Spleen (tissue), 11 donors: ENCODE measurements around the gene HLA-DMB. TPM values are rescaled to one million over a fixed set of nuclear protein-coding genes. Genes with fewer than 3 reads are reported as not detected.
A peak's percentile ranks its signal among the peaks of the same experiment; 100 is the strongest.

Source experiments
- DNase-seq: peaks from one replicate; pipeline ENCODE4 v3.0.0-alpha.2; 2020
- H3K27ac ChIP-seq, 8 donors: fragments of 200-600 bp; sonication (generic) in 7 of 8; 1 replicate in 4 of 8; 2 replicates in 4 of 8; pipeline versions ENCODE4 v1.5.0 to v1.8.0; 2016 to 2021; ENCODE audit warnings: inconsistent platforms in 4 of 8, mild to moderate bottlenecking in 4 of 8, moderate library complexity in 1 of 8
- H3K27me3 ChIP-seq, 7 donors: fragments of 200-600 bp; sonication (generic) in 6 of 7; replicated peaks in 1 of 7; 1 replicate in 4 of 7; 2 replicates in 3 of 7; pipeline versions ENCODE4 v1.5.0 to v1.8.0; 2016 to 2021; ENCODE audit warnings: inconsistent platforms in 3 of 7, mild to moderate bottlenecking in 1 of 7
- H3K36me3 ChIP-seq, 6 donors: fragments of 200-600 bp; sonication (generic) in 5 of 6; 1 replicate in 4 of 6; 2 replicates in 2 of 6; pipeline versions ENCODE4 v1.5.0 to v1.8.0; 2016 to 2021; ENCODE audit warnings: inconsistent platforms in 2 of 6
- H3K4me1 ChIP-seq, 6 donors: fragments of 200-600 bp; sonication (generic) in 5 of 6; 1 replicate in 3 of 6; 2 replicates in 3 of 6; pipeline versions ENCODE4 v1.5.0 to v1.8.0; 2016 to 2021; ENCODE audit warnings: inconsistent platforms in 3 of 6
- H3K4me3 ChIP-seq, 8 donors: fragments of 200-600 bp; sonication (generic) in 7 of 8; 1 replicate in 4 of 8; 2 replicates in 4 of 8; pipeline versions ENCODE4 v1.5.0 to v1.8.0; 2016 to 2021; ENCODE audit warnings: inconsistent platforms in 4 of 8, mild to moderate bottlenecking in 4 of 8, moderate library complexity in 2 of 8
- H3K9me3 ChIP-seq, 8 donors: fragments of 200-600 bp; sonication (generic) in 7 of 8; 1 replicate in 4 of 8; 2 replicates in 4 of 8; pipeline versions ENCODE4 v1.5.0 to v1.8.0; 2016 to 2021; ENCODE audit warnings: inconsistent platforms in 4 of 8
- POLR2A ChIP-seq, 3 donors: fragments of 450-650 bp; IDR thresholded peaks; one replicate each; pipeline ENCODE4 v1.5.1; 2017; ENCODE audit warnings: antibody characterized with exemption in 3 of 3, mild to moderate bottlenecking in 1 of 3
- POLR2AphosphoS5 ChIP-seq, 3 donors: sonication (generic); formaldehyde crosslinking; IDR thresholded peaks; one replicate each; pipeline ENCODE4 v1.5.1; 2017; ENCODE audit warnings: antibody characterized with exemption in 3 of 3
- WGBS, 5 donors: extraction: QIAGEN DNeasy Blood & Tissue Kit in 3 of 5; methylation state at CpG; one replicate each; pipeline versions ENCODE4 v1.1.5 to v1.1.7; 2013 to 2018; 5-methylcytosine and 5-hydroxymethylcytosine counted together
- intact Hi-C: fragments of 100-400 bp; cut with DNase I; formaldehyde crosslinking; loops from one replicate; pipeline ENCODE4 v1.15.0; 2023; ENCODE audit warnings: low total_unique reads
- polyA plus RNA-seq, 3 donors: library from polyadenylated mRNA; stranded (reverse); fragments of 200-250 nt; gene quantifications; one replicate each; pipeline ENCODE4 v1.2.1, GENCODE V29; 2013
- total RNA-seq, 7 donors: library from RNA; depleted of rRNA in 3 of 7; stranded (reverse); fragments of >200 nt in 3 of 7; fragmentation: NEBNext Ultra II Directional in 4 of 7; extraction: Animal tissue kit (Norgen Biotek cat#: 25700) in 4 of 7; gene quantifications; one replicate each; pipeline versions ENCODE4 v1.1.0 to v1.2.1, GENCODE V29; 2016 to 2021
- TF ChIP-seq, protein P1 (sequence below), 11 experiments: fragments of 200-600 bp in 7 of 11; fragments of 450-650 bp in 4 of 11; sonication (generic) in 4 of 11; IDR thresholded peaks in 8 of 11; conservative IDR thresholded peaks in 3 of 11; 1 replicate in 7 of 11; 2 replicates in 4 of 11; pipeline versions ENCODE4 v1.4.0 to v1.8.0; 2016 to 2021; ENCODE audit warnings: antibody characterized with exemption in 11 of 11, inconsistent platforms in 4 of 11, mild to moderate bottlenecking in 1 of 11
- donor health status: healthy with polysubstance abuse.
- donor health status: DM: no; HTN: no; CAD: no; lungs with moderate emphysema.
- donor health status: DM: no; HTN: no; CAD: no.
- donor health status: Bipolar disorder and iron deficiency.
- donor health status: healthy.
- donor health status: DM: no; HTN: no; CAD: no.
- donor health status: DM: yes; HTN: yes; CAD: no.

HLA-DMB gene
- total and polyA plus RNA-seq, 10 donors = 124 to 226 (median 155) TPM

GRCh38 chr6:32895006-32895345 lies 45.9 kb downstream of the HLA-DMB start:
- Histone ChIP-seq H3K36me3 (no peaks in the 10 kb centered on the region), H3K4me1 (peaks cover 8 to 66% (median 41%) of the 10 kb centered on the region in 6 donors), H3K4me3 (peak overlapping the region; percentile 65 to 90 (median 80)), H3K27ac (peak overlapping the region; percentile 71 to 96 (median 94)), H3K9me3 (no peaks in the 10 kb centered on the region), H3K27me3 (no peaks in the 10 kb centered on the region)
- intact Hi-C loops = loop anchor here (10.0 kb wide), 1 partner anchor 50 kb away; the partner anchor contains the start of gene HLA-DMB
- DNase-seq = no peak
- TF ChIP-seq, protein P1, sequence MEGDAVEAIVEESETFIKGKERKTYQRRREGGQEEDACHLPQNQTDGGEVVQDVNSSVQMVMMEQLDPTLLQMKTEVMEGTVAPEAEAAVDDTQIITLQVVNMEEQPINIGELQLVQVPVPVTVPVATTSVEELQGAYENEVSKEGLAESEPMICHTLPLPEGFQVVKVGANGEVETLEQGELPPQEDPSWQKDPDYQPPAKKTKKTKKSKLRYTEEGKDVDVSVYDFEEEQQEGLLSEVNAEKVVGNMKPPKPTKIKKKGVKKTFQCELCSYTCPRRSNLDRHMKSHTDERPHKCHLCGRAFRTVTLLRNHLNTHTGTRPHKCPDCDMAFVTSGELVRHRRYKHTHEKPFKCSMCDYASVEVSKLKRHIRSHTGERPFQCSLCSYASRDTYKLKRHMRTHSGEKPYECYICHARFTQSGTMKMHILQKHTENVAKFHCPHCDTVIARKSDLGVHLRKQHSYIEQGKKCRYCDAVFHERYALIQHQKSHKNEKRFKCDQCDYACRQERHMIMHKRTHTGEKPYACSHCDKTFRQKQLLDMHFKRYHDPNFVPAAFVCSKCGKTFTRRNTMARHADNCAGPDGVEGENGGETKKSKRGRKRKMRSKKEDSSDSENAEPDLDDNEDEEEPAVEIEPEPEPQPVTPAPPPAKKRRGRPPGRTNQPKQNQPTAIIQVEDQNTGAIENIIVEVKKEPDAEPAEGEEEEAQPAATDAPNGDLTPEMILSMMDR (IDR thresholded peaks at IDR 0.05 in 8 of 11, conservative IDR thresholded peaks at IDR 0.05 in 3 of 11) = no peak
- TF ChIP-seq POLR2A (IDR thresholded peaks at IDR 0.05) = no peak
- WGBS, 5 donors = 0 to 1% (median 0%) methylated on average over 8 of the region's 8 CpGs

DNA sequence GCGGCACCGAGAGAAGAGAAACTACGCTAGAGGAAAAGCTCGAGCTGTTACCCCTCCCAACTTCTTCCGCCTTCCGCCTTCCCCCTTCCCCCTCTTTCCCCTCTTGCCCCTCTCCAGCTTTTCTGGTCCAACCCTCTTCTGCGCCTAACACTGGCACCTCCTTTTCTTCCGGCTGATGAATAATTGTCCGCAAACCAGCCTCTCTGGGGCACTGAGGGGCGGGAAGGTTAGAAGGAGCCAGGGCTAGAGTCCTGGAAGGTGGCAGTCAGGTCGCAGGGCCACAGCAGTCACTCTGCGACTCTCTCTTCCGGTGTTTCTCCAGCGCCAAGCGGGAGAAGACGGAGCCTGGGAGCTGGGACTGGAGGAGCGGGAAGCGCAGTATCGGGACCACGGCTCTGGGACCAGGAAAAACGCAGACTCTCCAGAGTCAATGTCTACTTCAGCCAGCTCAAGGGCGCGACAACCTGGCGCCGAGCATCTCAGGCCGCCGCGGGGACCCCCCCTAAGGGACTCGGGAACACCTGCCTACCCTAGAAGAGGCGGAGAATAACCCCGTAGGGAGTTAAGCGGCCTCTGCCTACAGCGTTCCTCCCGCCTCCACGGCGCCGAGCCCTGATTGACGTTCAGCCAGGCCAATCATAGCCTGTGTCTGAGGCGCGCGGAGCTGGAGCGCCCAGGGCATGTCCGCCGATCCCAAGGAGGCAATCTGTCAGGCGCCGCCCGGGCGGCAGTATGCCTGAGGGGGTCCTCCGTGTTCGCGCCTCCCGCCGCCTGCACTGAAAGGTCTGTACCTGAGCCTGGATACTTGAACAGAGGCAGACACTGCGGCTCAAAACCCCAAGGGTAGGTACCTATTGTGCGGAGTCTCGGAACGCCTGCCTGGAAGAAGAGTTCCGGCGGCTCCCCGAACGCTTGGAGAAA lies 46.5 kb downstream of the HLA-DMB start:
- peak; percentile 98 for DNase-seq
- Histone ChIP-seq H3K36me3 (no peaks in the 10 kb centered on the region), H3K4me1 (peaks cover 8 to 66% (median 41%) of the 10 kb centered on the region in 6 donors), H3K4me3 (peak overlapping the region; percentile 65 to 90 (median 80)), H3K27ac (peak overlapping the region; percentile 71 to 96 (median 94)), H3K9me3 (no peaks in the 10 kb centered on the region), H3K27me3 (no peaks in the 10 kb centered on the region)
- WGBS, 5 donors = 0 to 1% (median 0%) methylated on average over 46 to 61 of the region's 61 CpGs
- TF ChIP-seq, protein P1 (IDR thresholded peaks at IDR 0.05 in 8 of 11, conservative IDR thresholded peaks at IDR 0.05 in 3 of 11) = peak in 2 of 11 experiments; percentile 8 to 22
- TF ChIP-seq POLR2AphosphoS5 (IDR thresholded peaks at IDR 0.05) (peak; percentile 90 to 93 (median 91)), POLR2A (IDR thresholded peaks at IDR 0.05) (peak in 2 of 3 donors; percentile 2 to 3)
- intact Hi-C loops = loop anchor here (10.0 kb wide), 1 partner anchor 50 kb away; the partner anchor contains the start of gene HLA-DMB

DNA sequence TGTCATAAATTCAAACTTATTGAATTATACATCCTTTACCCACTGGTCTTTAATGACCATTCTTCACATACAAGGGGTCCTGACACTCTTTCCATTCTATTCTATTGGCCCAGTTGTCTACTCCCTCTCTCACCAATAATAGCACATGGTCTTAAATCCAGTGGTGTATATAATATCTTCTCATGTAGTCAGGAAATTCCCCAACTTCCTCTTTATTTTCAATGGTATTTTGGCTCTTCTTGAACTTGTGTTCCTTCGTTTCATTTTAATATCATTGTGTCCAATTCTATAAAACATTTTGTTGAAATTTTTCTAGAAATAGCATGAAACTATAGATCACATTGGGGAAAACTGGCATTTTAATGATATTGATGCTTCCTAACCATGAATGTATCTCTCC lies 50.0 kb downstream of the HLA-DMB start:
- DNase-seq = no peak
- Histone ChIP-seq H3K27ac (no peak overlapping the region), H3K36me3 (no peaks in the 10 kb centered on the region), H3K4me1 (peaks cover 6 to 54% (median 29%) of the 10 kb centered on the region in 6 donors), H3K27me3 (no peaks in the 10 kb centered on the region), H3K9me3 (no peaks in the 10 kb centered on the region), H3K4me3 (no peak overlapping the region)
- intact Hi-C loops = loop anchor here (10.0 kb wide), 1 partner anchor 54 kb away; the partner anchor contains the start of gene HLA-DMB
- WGBS, 5 donors = 2 to 8% (median 6%) methylated on average over 1 of the region's 1 CpG
- TF ChIP-seq, protein P1 (IDR thresholded peaks at IDR 0.05 in 8 of 11, conservative IDR thresholded peaks at IDR 0.05 in 3 of 11) = no peak
- no peak for TF ChIP-seq POLR2A (IDR thresholded peaks at IDR 0.05)

- intact Hi-C loops = no loop called here
- DNase-seq = no peak
- WGBS, 5 donors = 30 to 74% (median 68%) methylated on average over 1 of the region's 1 CpG
Measured at GRCh38 chr6:32889533-32889932, 51.3 kb downstream of the HLA-DMB start.

More at GRCh38 chr6:32889533-32889932, 51.3 kb downstream of the HLA-DMB start:
- TF ChIP-seq, protein P1 (IDR thresholded peaks at IDR 0.05 in 8 of 11, conservative IDR thresholded peaks at IDR 0.05 in 3 of 11) = no peak
- TF ChIP-seq POLR2AphosphoS5 (IDR thresholded peaks at IDR 0.05) (no peak), POLR2A (IDR thresholded peaks at IDR 0.05) (no peak)
- H3K4me3 ChIP-seq = no peak overlapping the region
- H3K9me3 ChIP-seq = no peaks in the 10 kb centered on the region
- H3K27me3 ChIP-seq = no peaks in the 10 kb centered on the region
- H3K27ac ChIP-seq = no peak overlapping the region
- peaks cover 4 to 47% (median 21%) of the 10 kb centered on the region in 6 donors for H3K4me1 ChIP-seq
- no peaks in the 10 kb centered on the region for H3K36me3 ChIP-seq
